ENCODE data around the gene FMN2. TPM values are rescaled to one million over a fixed set of nuclear protein-coding genes. Genes with fewer than 3 reads are reported as not detected.

FMN2 gene
- total RNA-seq, 1 donor from 2014 or later: 1.7 TPM

DNA sequence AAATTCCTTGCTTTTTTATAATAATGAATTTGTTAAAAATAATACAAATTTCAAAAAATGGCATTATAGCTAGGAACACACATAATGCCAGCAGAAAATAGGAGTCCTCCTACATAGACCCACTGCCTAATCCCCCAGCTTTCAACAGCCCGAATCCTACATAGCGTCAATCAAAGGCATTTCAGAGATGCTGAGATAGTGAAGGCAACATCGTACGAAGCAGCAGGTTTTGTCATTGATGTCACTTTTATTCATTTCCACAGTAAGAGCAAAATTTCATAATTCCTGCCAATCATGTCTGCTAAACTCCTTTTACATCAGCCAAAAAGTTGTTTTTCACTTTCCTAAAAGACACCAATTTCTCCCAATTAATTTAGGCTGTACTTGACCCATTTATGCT lies 426.2 kb downstream of the FMN2 start:
- no peaks in the 10 kb centered on the region for H4K20me1 ChIP-seq (ENCODE audit: low read depth)
- no peak overlapping the region for H3K9ac ChIP-seq
- H3K9me3 ChIP-seq (ENCODE audit: low read depth): no peaks in the 10 kb centered on the region
- H3K27me3 Mint-ChIP-seq (ENCODE audit: insufficient read depth, low read depth): no peaks in the 10 kb centered on the region
- no peaks in the 10 kb centered on the region for H3K27me3 ChIP-seq
- H3K9me3 Mint-ChIP-seq: peaks cover 4% of the 10 kb centered on the region
- no peak overlapping the region for H3K4me2 ChIP-seq
- no peak overlapping the region for H3K27ac Mint-ChIP-seq
- no peak overlapping the region for H3K27ac ChIP-seq
- H3K36me3 Mint-ChIP-seq: no peaks in the 10 kb centered on the region
- H3K79me2 ChIP-seq (ENCODE audit: low read depth): no peaks in the 10 kb centered on the region
- no peaks in the 10 kb centered on the region for H3K36me3 ChIP-seq
- H3K4me1 Mint-ChIP-seq: no peaks in the 10 kb centered on the region
- no peak overlapping the region for H3K4me3 Mint-ChIP-seq
- no peaks in the 10 kb centered on the region for H3K4me1 ChIP-seq
- no peak overlapping the region for H2AFZ ChIP-seq (replicated peaks)
- TF ChIP-seq, protein P1, sequence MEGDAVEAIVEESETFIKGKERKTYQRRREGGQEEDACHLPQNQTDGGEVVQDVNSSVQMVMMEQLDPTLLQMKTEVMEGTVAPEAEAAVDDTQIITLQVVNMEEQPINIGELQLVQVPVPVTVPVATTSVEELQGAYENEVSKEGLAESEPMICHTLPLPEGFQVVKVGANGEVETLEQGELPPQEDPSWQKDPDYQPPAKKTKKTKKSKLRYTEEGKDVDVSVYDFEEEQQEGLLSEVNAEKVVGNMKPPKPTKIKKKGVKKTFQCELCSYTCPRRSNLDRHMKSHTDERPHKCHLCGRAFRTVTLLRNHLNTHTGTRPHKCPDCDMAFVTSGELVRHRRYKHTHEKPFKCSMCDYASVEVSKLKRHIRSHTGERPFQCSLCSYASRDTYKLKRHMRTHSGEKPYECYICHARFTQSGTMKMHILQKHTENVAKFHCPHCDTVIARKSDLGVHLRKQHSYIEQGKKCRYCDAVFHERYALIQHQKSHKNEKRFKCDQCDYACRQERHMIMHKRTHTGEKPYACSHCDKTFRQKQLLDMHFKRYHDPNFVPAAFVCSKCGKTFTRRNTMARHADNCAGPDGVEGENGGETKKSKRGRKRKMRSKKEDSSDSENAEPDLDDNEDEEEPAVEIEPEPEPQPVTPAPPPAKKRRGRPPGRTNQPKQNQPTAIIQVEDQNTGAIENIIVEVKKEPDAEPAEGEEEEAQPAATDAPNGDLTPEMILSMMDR (IDR thresholded peaks at IDR 0.05): no peak
- TF ChIP-seq EZH2phosphoT487 (IDR thresholded peaks at IDR 0.05): no peak
- no peak overlapping the region for H3K4me3 ChIP-seq
- H3F3A ChIP-seq (ENCODE audit: low read depth): no peaks in the 10 kb centered on the region
- DNase-seq (ENCODE audit: low spot score): no peak

DNA sequence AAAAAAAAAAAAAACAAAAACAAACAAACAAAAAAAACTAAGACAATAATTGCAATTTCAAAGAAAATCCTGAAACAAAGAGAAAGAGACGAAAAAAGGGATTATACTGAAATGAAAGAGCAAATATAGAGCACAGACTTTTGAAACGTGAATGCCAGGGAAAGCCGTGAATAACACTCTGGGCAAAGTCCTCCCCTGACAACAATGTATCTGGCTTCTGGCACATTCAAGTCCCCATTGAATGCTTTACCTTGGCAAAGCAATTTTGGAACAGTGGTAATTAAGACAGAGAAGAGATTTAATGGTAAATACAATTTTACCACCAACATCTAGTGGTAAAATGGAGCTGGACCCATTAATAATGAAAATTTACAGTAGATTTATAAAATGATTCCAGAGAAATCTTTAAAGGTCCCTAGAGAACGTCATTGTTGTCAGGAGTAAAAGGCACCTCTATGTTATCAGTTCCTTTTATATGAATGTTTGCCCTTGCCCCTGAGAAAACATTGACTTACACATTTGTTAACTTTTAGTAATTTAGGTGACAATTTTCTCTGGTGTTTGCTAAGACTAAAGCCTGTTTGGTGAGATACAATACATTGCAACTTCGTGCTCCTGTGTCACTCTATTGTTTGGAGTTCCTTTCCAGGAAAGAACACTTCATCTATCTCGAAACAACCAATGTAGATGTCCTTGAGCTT lies 430.6 kb downstream of the FMN2 start:
- no peaks in the 10 kb centered on the region for H3K27me3 ChIP-seq
- no peak overlapping the region for H3K4me3 ChIP-seq
- no peaks in the 10 kb centered on the region for H3K9me3 ChIP-seq (ENCODE audit: low read depth)
- no peak overlapping the region for H3K4me3 Mint-ChIP-seq
- no peak overlapping the region for H2AFZ ChIP-seq (replicated peaks)
- H3K27ac Mint-ChIP-seq: no peak overlapping the region
- TF ChIP-seq, protein P1 (IDR thresholded peaks at IDR 0.05): no peak
- no peak for TF ChIP-seq EZH2 (IDR thresholded peaks at IDR 0.05)
- no peak for TF ChIP-seq EZH2phosphoT487 (IDR thresholded peaks at IDR 0.05)
- no peak overlapping the region for H3K9ac ChIP-seq
- no peak overlapping the region for H3K4me2 ChIP-seq
- no peaks in the 10 kb centered on the region for H3K79me2 ChIP-seq (ENCODE audit: low read depth)
- H3K36me3 Mint-ChIP-seq: no peaks in the 10 kb centered on the region
- H3K4me1 Mint-ChIP-seq: peaks cover 4% of the 10 kb centered on the region
- no peaks in the 10 kb centered on the region for H3K9me3 Mint-ChIP-seq
- DNase-seq (ENCODE audit: low spot score): no peak
- H4K20me1 ChIP-seq (ENCODE audit: low read depth): no peaks in the 10 kb centered on the region
- no peaks in the 10 kb centered on the region for H3F3A ChIP-seq (ENCODE audit: low read depth)
- peaks cover 2% of the 10 kb centered on the region for H3K27me3 Mint-ChIP-seq (ENCODE audit: insufficient read depth, low read depth)
- no peaks in the 10 kb centered on the region for H3K36me3 ChIP-seq
- H3K4me1 ChIP-seq: no peaks in the 10 kb centered on the region
- H3K27ac ChIP-seq: no peak overlapping the region

DNA sequence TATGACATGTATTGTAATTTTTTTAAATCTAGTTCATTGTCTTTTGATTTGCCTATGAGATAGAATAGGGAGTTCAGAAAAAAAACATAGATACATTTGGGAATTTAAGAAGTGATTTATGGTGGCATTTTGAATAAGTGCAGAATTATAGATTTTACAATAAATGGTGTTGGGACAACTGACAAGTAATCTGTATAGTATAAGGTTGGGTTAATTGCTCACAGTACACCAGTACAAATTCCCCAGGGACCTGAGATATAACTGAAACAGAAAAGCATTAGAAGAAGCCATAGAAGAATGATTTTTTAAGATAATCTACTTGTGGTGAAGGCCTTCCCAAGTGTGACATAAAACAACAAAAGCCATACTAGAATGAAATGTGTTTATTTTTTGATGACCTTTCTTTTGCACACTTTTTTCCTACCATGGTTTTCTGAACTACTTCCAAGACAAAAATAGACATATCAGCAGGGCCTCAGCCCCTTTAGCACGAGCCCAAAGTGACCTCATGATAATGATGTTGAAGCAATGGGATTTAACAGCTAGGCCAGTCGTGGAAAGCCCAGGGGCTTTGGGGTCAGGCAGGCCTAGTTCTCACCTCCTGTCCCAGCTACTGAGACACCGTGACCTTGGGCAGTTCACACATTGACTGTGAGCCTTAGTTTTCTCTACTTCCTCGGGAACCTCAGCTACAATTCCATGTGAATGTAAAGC lies 432.8 kb downstream of the FMN2 start:
- H3K9me3 Mint-ChIP-seq: no peaks in the 10 kb centered on the region
- H3K4me3 Mint-ChIP-seq: no peak overlapping the region
- no peak overlapping the region for H3K27ac Mint-ChIP-seq
- Histone ChIP-seq H3K36me3 (no peaks in the 10 kb centered on the region), H3K4me3 (no peak overlapping the region), H3F3A (ENCODE audit: low read depth) (no peaks in the 10 kb centered on the region), H3K4me1 (no peaks in the 10 kb centered on the region), H3K9me3 (ENCODE audit: low read depth) (no peaks in the 10 kb centered on the region), H3K4me2 (no peak overlapping the region), H4K20me1 (ENCODE audit: low read depth) (no peaks in the 10 kb centered on the region), H3K27me3 (no peaks in the 10 kb centered on the region), H2AFZ (replicated peaks) (no peak overlapping the region), H3K27ac (no peak overlapping the region), H3K9ac (no peak overlapping the region), H3K79me2 (ENCODE audit: low read depth) (no peaks in the 10 kb centered on the region)
- H3K36me3 Mint-ChIP-seq: no peaks in the 10 kb centered on the region
- H3K4me1 Mint-ChIP-seq: peaks cover 4% of the 10 kb centered on the region
- TF ChIP-seq, protein P1 (IDR thresholded peaks at IDR 0.05): no peak
- TF ChIP-seq EZH2 (IDR thresholded peaks at IDR 0.05) (no peak), EZH2phosphoT487 (IDR thresholded peaks at IDR 0.05) (no peak)
- peaks cover 2% of the 10 kb centered on the region for H3K27me3 Mint-ChIP-seq (ENCODE audit: insufficient read depth, low read depth)
- no peak for DNase-seq (ENCODE audit: low spot score)

Small RNAs within 50 kb of the gene (small RNA-seq; reads per million reads assigned to genes)
- not detected for gene RF00019
